DMS114 treated with DMSO at 0.1 percent for 48 hours (cell line): ENCODE measurements around the gene PIK3R2.
A peak's percentile ranks its signal among the peaks of the same experiment; 100 is the strongest.
"Not testable (repeated sequence)": the region's sequence is repeated elsewhere in the genome, so short reads cannot be mapped to it uniquely, and the experiment has no call there.

Source experiments
- DNase-seq: peaks from one replicate; lab custom pipeline; 2025; ENCODE audit not compliant: unreplicated experiment; lab: John Stamatoyannopoulos, UW

The PIK3R2 gene

GRCh38 chr19:18152442-18152816 lies 534 bp upstream of the PIK3R2 start:
- DNase-seq: peak; percentile 97

GRCh38 chr19:18153556-18154134 lies 682 bp downstream of the PIK3R2 start:
- DNase-seq: no peak

GRCh38 chr19:18155095-18156087 lies 2.4 kb downstream of the PIK3R2 start:
- DNase-seq: no peak

- no peak for DNase-seq
Observed at GRCh38 chr19:18156268-18156667, 3.3 kb downstream of the PIK3R2 start.

GRCh38 chr19:18156841-18157464 lies 4.0 kb downstream of the PIK3R2 start:
- no peak for DNase-seq

GRCh38 chr19:18157465-18158063 lies 4.6 kb downstream of the PIK3R2 start:
- no peak for DNase-seq

- no peak for DNase-seq
Observed at GRCh38 chr19:18158467-18158866, 5.5 kb downstream of the PIK3R2 start.

- not testable (repeated sequence) for DNase-seq
Observed at GRCh38 chr19:18159059-18159616, 6.2 kb downstream of the PIK3R2 start.

GRCh38 chr19:18159810-18160209 lies 6.8 kb downstream of the PIK3R2 start:
- no peak for DNase-seq

GRCh38 chr19:18160493-18160970 lies 7.6 kb downstream of the PIK3R2 start:
- no peak for DNase-seq

GRCh38 chr19:18160971-18161635 lies 8.1 kb downstream of the PIK3R2 start:
- DNase-seq: no peak

- no peak for DNase-seq
Observed at GRCh38 chr19:18161636-18162002, 8.7 kb downstream of the PIK3R2 start.

GRCh38 chr19:18164072-18164471 lies 11.1 kb downstream of the PIK3R2 start:
- DNase-seq: no peak

GRCh38 chr19:18165794-18166544 lies 13.0 kb downstream of the PIK3R2 start:
- no peak for DNase-seq

GRCh38 chr19:18167011-18167410 lies 14.0 kb downstream of the PIK3R2 start:
- DNase-seq: no peak

GRCh38 chr19:18167975-18168645 lies 15.1 kb downstream of the PIK3R2 start:
- DNase-seq: peak; percentile 26

- no peak for DNase-seq
Observed at GRCh38 chr19:18168673-18169381, 15.9 kb downstream of the PIK3R2 start.

- no peak for DNase-seq
Observed at GRCh38 chr19:18170714-18171255, 17.8 kb downstream of the PIK3R2 start.
